ENCODE measurements around the gene FREM2.

FREM2 gene, protein sequence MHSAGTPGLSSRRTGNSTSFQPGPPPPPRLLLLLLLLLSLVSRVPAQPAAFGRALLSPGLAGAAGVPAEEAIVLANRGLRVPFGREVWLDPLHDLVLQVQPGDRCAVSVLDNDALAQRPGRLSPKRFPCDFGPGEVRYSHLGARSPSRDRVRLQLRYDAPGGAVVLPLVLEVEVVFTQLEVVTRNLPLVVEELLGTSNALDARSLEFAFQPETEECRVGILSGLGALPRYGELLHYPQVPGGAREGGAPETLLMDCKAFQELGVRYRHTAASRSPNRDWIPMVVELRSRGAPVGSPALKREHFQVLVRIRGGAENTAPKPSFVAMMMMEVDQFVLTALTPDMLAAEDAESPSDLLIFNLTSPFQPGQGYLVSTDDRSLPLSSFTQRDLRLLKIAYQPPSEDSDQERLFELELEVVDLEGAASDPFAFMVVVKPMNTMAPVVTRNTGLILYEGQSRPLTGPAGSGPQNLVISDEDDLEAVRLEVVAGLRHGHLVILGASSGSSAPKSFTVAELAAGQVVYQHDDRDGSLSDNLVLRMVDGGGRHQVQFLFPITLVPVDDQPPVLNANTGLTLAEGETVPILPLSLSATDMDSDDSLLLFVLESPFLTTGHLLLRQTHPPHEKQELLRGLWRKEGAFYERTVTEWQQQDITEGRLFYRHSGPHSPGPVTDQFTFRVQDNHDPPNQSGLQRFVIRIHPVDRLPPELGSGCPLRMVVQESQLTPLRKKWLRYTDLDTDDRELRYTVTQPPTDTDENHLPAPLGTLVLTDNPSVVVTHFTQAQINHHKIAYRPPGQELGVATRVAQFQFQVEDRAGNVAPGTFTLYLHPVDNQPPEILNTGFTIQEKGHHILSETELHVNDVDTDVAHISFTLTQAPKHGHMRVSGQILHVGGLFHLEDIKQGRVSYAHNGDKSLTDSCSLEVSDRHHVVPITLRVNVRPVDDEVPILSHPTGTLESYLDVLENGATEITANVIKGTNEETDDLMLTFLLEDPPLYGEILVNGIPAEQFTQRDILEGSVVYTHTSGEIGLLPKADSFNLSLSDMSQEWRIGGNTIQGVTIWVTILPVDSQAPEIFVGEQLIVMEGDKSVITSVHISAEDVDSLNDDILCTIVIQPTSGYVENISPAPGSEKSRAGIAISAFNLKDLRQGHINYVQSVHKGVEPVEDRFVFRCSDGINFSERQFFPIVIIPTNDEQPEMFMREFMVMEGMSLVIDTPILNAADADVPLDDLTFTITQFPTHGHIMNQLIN (N-terminal part only)
- long read RNA-seq, donor 1: 0 reads
- long read RNA-seq, donor 2, full-length matches to known transcripts: 2 of 2 reads
- long read RNA-seq, donor 2, partial matches to known transcripts: 0 of 2 reads
- long read RNA-seq, donor 2, other reads (novel, unspliced or antisense): 0 of 2 reads
- long read RNA-seq, donor 3: 0 reads
- long read RNA-seq, donor 4, full-length matches to known transcripts: 3 of 3 reads
- long read RNA-seq, donor 4, partial matches to known transcripts: 0 of 3 reads
- long read RNA-seq, donor 4, other reads (novel, unspliced or antisense): 0 of 3 reads
- long read RNA-seq, donor 5, full-length matches to known transcripts: 2 of 2 reads
- long read RNA-seq, donor 5, partial matches to known transcripts: 0 of 2 reads
- long read RNA-seq, donor 5, other reads (novel, unspliced or antisense): 0 of 2 reads
- long read RNA-seq, donor 6, full-length matches to known transcripts: 2 of 2 reads
- long read RNA-seq, donor 6, partial matches to known transcripts: 0 of 2 reads
- long read RNA-seq, donor 6, other reads (novel, unspliced or antisense): 0 of 2 reads
- long read RNA-seq, donor 7, full-length matches to known transcripts: 3 of 9 reads
- long read RNA-seq, donor 7, partial matches to known transcripts: 6 of 9 reads
- long read RNA-seq, donor 7, other reads (novel, unspliced or antisense): 0 of 9 reads
- long read RNA-seq, donor 8, full-length matches to known transcripts: 1 of 1 reads
- long read RNA-seq, donor 8, partial matches to known transcripts: 0 of 1 reads
- long read RNA-seq, donor 8, other reads (novel, unspliced or antisense): 0 of 1 reads

DNA sequence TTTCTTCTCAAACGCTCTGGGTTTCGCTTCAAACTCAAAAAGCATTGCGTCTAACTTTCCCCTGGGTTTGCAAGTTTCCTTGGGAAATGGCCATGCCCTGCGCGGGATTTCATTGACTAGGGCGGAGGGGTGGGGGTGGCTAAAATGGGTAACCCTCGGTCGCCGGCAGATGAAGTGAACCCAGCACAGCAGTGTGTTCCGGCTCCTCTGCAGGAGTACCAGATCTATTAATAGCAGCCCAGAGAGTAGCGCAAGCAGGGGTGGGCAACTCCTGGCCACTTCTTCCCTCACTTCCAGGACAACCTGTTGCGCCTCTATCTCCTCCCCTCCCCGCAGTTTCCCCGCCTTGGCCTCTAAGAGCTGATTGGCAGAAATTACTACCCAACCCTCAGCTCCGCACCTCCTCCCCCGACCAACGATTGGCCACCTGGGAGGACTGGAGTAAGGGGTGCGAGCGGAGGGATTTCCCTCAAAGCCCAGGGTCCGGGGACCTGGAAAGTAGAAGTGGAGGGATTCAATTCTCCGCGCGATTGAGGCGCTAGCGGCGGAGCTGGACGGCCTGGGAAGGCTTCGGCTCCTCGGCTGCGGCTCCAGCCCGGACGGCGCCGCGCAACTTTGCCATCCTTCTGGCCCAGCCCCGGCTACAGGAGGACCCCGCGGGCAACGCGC lies at the start of gene FREM2:
TSS of gene FREM2 (plus strand) at position 501 of the 669 bp plus-strand sequence. CDS start 268 bp downstream, outside the sequence.
- peak; percentile 86 for DNase-seq

DNA sequence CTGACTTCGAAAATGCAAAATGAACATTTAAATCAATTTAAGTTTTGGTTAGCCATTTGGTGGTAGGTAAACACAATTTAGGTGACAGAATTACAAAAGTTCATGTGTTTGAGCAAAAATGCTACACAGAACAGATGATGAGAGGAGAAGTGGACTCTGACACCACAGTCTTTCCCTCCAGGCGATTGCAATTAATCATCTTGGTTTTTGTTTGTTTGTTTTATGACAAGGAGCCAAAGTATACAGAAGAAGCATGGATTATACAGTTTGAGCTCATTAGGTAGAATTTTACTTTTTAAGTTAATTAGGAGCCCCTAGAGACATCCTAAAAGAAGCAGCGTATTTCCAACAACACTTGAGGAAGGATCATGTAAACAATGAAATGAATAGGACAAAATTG lies 49.3 kb upstream of the FREM2 start:
- no peak for DNase-seq

DNA sequence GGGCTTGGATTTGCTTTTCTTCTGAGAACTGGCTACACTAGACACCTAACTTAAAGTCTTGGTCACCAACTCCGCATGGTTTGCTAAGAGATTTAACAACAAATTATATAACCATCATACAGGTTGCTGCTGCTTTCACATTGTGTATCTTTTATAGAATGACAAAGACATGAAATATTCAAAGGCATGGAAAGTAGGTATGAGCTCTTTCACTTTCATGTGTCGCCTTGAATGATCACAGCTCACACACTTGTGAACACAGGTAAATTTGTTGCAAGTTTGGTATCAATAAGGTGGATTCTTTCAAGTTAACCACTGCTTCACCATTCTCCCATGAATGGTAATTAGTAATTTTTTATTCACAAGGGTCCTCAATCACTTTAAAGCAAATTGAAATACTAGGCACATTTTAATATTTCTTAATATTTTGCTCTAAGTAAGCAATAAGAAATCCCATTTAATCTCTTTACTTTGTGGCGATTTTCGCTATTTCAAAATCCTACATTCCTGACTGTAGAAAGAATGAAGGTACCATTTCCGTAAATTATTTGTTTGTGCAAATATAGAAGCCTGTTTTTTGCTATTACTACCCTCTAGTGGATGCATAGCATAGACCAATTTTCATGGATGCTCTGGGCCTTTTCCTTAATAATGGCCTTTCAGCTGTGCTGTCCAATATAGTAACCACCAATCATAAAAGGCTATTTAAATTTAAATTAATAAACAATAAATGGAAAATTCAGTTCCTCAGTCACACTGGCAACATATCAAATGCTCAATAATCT lies 45.5 kb upstream of the FREM2 start:
- no peak for DNase-seq

DNA sequence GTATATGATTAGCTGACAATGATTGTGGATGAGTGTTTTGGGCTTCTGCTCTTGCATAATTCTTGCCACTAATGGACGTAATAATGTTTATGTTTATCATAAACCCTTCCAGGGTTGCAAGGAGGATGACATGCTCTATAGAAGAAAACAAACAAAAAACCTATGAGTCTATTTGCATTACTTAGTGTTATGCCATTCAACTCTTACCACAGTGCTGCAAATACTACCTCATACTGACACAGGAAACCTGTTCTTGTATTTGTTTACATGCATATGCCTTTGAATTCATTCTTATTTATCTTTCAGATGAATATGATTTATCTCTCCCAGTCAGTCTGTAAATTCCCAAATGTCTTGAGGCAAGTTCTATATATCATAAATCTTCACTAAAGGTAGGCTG lies 39.6 kb upstream of the FREM2 start:
- DNase-seq: no peak

DNA sequence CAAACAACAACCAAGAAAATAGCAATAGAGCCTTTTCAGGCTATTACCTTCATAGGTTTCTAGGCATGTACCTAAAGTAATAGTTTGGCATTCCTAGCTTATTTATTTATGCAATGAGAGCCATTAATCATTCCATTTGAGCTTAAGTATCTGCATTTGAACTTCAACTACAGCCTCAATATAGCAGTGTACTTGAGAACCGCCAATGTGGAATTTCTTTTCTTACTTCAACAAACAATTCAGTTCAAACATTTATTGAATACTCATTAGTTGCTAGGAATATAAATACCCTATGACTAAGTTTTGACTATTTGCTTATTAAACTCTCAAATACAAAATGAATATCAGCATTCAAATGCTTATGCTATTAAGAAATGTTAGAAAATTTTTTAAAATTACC lies 38.0 kb upstream of the FREM2 start:
- DNase-seq: no peak

DNA sequence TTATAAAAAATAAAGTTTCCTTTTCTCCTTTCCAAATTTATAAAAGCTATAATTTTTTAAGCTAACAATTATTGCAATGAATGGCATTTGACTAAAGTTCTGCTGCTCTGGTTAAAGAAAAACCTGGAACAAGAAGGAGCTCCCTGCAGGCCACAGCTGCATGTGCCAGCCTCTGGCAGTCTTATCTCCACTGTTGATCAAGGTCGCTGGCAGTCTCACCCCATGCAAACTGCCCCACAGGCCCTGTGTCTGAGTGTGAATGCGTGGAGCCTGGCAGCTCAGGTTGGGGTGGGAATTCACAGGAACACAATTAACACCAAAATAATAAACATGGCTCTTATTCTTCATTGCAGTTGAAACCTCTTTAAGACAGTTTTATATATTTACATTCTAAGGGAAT lies 30.2 kb upstream of the FREM2 start:
- DNase-seq: no peak

DNA sequence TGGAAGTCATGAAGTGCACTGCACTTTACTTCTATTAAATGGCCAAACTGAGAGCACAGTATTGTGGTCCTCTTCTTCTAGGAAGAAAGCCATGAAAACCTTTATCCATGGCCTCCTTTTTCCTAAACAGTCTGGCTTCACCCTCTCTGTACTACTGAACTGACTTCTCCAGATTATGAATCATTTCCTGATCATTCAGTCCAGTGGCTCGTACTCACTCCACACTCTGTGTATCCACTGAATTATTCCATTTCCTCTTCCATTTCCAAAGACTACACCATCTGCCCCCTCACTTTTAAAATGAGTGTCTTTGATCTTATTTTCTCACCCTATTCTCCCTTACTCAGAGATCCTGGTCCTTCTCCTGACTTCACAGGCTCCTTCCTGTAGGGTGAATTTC lies 29.7 kb upstream of the FREM2 start:
- DNase-seq: no peak

DNA sequence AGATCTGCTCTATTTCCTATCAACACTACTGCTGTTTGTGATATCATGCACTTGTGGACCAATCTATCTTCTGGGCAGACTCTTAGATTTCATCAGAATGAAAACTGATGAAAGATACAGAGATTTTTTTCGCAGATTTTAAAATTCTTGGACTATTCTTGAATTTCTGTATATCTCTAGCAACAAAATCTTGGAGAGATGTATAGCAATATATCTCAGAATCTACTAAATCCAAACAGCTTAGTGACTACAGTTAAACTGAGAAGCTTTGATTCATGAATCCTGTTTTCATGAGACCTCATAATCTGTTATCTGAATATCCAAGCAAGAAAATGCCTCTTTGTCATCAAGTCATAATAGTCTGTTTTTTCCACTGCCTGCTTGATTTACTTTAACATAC lies 28.0 kb upstream of the FREM2 start:
- no peak for DNase-seq

DNA sequence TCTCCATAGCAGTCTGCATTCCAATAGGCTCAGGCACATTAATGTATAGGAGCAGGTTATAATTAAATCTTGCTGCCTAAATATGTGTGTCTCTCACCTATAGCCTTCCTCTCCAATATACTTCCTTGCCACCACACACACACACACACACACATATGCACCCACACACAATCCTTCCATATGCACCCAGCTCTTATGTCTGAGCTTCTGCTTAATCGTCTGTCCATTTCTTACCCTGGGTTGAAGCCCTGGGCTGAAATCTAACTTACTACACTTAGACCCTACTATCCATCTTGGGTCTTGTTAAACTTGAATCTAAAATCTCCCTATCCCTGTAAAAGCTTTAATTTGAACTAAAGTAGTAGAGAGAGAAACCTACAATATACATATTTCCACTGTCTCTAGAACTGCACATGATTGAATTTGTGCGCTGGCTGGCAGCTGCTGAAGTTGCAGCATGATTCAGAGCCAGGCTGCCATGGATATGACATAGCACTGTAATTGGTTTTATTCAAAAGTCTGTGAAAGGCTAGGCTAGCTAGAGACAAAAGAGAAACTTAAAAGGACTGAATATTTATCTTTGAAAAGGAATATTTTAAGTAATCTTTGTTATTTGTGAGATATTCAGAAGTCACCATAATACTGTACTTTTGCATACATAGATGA lies 25.7 kb upstream of the FREM2 start:
- no peak for DNase-seq

DNA sequence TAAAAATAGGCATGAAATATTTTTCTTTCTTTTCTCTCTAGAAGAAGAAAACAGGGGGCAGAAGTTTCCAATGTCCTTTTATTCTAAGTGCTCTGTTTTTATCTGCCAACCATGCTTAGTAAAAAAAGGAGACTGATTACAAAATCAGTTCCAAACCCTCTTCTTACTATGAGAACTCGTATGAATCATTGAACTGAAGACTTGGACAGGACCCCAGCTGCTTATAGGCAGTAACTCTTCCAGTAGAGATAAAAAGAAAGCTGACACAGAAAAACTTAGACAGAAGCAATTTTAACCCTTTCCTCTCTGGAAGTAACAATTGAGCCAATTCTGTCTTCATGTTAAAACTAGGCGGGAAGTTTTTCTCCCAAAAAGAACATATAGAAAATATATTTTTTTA lies 24.5 kb upstream of the FREM2 start:
- DNase-seq: no peak

DNA sequence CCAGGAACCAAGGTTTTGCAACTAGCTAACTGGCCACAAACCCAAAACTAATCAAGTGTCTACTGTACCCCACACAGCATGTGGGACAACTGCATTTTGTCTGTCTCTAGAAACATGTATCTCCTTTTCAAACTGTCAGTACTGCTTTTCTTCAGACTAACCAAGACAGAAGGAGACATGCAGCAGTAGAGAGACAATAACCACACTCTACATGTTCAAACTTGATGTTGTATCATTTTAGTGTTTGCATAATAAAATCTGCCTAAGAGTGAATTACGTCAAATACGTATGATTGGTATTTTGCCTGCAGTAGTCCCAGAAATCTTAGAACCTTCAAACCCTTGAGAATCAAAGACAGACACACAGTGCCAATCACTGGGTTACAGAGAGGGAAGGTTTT lies 22.0 kb upstream of the FREM2 start:
- DNase-seq: no peak

DNA sequence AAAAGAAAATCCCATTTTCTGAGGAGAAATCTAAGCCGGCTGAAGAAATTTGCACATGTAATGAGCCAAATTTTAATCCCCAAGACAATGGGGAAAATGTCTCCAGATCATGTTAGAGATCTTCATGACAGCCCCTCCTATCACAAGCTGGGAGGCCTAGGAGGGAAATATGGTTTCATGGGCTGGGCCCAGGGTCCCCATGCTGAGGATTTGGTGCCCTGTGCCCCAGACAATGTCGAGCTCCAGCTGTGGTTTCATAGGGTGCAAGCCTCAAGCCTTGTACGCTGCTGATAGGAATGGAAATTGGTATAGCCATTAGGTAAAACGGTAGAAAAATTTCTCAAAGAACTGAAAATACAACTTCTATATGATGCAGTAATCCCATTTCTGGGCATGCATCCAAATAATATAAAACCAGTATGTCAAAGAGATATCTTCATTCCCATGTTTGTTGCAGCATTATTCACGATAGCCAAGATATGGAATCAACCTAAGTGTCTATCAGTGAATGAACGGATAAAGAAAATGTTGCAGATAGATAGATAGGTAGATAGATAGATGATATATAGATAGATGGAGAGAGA lies 19.3 kb upstream of the FREM2 start:
- DNase-seq: no peak

DNA sequence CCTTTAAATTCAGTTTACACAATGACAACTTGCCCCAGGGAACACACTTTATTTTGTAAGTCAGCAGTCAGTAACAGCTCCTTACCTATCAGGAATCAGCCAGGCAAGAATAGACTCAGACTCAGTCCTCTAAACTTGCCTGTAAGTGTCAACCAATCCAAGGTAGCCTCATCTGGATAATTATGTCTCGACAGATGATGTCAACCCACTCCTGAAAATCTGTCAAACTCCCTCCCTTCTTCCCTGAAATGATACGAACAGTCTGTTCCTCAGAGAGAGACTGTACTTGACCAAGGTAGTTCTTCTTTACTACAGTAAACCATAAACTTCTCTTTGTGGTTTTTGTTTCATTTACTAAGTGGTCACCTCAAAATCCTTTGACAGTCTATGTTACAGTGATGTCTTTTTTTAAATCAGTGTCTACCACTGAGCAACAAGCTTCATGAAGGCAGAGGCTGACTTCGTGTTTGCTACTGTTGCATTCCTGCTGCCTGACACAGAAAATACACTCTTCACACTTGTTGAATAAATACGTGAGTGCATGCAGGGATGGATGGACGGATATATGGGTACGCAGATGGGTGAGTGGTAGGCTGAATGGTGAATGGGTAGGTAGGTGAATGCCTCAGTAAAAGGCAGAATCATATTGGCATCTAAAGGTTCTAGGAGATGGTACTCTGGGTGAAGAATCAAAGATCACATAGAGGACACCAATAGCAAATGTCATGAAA lies 17.5 kb upstream of the FREM2 start:
- no peak for DNase-seq

DNA sequence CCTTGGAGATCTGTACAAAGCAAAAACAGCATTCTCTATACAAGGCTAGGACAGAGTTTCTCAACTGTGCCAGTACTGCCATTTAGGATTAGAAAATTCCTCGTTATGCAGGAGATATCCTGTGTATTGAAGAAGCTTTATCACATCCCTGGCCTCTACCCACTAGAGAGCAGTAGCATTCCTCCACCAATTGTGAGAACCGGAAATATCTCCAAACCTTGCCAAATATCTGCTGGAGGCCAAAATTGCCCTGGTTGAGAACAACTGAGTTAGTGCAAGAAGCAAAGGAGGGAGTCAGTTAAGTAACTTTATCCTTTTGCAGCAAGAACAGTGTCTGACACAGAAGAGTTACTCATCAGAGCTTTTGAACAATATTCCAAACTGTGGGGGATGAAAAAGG lies 16.2 kb upstream of the FREM2 start:
- no peak for DNase-seq

DNA sequence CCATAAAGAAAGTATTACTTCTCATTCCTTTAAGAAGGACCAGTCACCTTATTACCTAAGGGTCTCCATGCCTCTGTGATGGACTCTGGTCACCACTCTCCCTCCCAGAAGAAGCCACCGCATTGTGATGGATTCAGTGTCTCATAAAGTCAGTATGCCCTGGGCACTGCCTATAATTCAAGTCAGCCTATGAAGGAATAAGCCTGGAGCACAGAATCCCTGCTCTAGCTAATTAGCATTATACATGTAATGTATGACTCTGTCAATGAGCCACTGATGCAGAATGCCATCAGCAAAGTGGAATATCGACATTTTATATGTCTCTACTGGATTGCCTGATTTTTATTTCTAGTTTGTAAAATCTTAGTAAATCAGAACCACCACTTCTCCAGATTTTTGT lies 14.9 kb upstream of the FREM2 start:
- DNase-seq: no peak

DNA sequence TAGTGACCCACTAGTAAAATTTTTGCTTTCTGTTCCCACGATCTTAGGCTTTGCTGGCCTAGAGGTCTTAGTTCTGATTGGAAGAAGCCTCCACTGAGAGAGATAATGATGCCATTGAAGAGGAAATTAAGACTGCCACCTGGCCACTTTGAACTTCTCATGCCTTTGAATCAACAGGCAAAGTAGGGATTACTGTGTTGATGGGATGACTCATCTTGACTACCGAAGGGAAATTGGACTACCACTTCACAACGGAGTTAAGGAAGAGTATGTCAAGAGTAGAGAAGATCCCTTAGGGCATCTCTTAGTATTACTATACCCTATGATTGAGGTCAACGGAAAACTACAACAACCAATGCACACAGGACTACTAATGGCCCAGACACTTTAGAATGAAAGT lies 12.7 kb upstream of the FREM2 start:
- DNase-seq: no peak

DNA sequence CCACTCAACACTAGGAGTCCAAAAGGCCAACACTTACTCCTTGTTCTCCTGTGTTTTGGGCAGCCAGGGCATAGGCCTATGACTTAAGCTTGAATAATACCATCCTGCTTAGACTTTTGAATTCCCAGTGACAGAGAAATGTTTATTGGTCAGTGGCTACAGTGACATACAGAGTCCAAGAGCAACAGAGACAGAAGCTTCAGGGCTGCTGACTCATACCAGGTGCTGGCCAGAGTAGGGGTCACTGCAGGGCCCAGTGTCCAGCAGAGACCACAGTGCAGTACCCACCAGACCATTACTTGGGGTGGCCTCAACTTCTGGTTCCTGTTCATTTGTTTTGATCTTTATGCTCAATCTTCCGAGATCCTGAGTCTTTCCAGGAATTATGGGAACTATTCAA lies 6.0 kb upstream of the FREM2 start:
- DNase-seq: no peak

DNA sequence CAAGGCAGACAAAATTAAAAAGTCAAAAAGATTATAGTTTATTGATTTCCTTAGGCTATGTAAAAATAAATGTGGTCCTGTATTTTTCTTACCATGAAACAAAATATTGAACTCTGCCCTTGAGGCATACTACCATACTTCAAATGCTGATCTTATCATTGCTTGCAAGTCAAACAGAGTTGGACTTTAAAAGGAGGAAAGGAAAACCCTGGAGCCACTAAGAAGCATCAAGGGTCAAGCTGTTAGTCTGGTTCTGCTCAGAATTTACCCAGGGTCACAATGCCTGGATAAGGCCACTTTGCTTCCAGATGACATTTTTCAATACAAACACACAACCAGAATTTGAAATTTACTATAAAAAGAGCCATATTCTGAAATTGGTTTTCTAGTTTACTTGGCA lies 2.2 kb upstream of the FREM2 start:
- DNase-seq: no peak

Data from right kidney (tissue), 9 donors.